GM23338 (cell line): ENCODE data around the gene CCBE1. TPM values are rescaled to one million over a fixed set of nuclear protein-coding genes. Genes with fewer than 3 reads are reported as not detected.

Experiments used
- ATAC-seq: fragments of 200-7000 bp; cut with Tn5 transposase; 3 replicates; pipeline ENCODE4 v1.9.1; 2020
- DNase-seq: peaks from one replicate; pipeline ENCODE4 v3.0.0-alpha.2; 2015; ENCODE audit warnings: low spot score
- H2AFZ ChIP-seq: fragments of 200-600 bp; sonication (generic); 2 replicates; pipeline ENCODE4 v1.8.0; 2016; ENCODE audit warnings: antibody characterized with exemption, mild to moderate bottlenecking, moderate library complexity
- H3F3A ChIP-seq: fragments of 200-600 bp; sonication (generic); replicated peaks from 2 replicates; pipeline ENCODE4 v1.8.0; 2017; ENCODE audit warnings: antibody characterized with exemption, mixed run types, low read depth
- H3K27ac ChIP-seq: fragments of 200-600 bp; sonication (generic); 2 replicates; pipeline ENCODE4 v1.6.1; 2016; ENCODE audit warnings: low read depth
- H3K27me3 ChIP-seq: fragments of 200-600 bp; sonication (generic); 2 replicates; pipeline ENCODE4 v1.8.0; 2016; ENCODE audit warnings: mild to moderate bottlenecking, mixed run types, moderate library complexity; ENCODE audit not compliant: insufficient read depth
- H3K36me3 ChIP-seq: fragments of 200-600 bp; sonication (generic); 2 replicates; pipeline ENCODE4 v1.8.0; 2016; ENCODE audit warnings: mild to moderate bottlenecking; ENCODE audit not compliant: insufficient read depth
- H3K4me1 ChIP-seq: fragments of 200-600 bp; sonication (generic); 2 replicates; pipeline ENCODE4 v1.8.0; 2016; ENCODE audit warnings: mild to moderate bottlenecking, moderate library complexity; ENCODE audit not compliant: insufficient read depth
- H3K4me2 ChIP-seq: fragments of 200-600 bp; sonication (generic); 2 replicates; pipeline ENCODE4 v1.7.1; 2017; ENCODE audit warnings: mixed run types
- H3K4me3 ChIP-seq: fragments of 200-600 bp; sonication (generic); 2 replicates; pipeline ENCODE4 v1.6.1; 2016; ENCODE audit warnings: mixed run types
- H3K79me2 ChIP-seq: fragments of 200-600 bp; sonication (generic); replicated peaks from 2 replicates; pipeline ENCODE4 v1.8.0; 2017; ENCODE audit warnings: mild to moderate bottlenecking; ENCODE audit not compliant: insufficient read depth
- H3K9me2 ChIP-seq: fragments of 200-600 bp; sonication (generic); 2 replicates; pipeline ENCODE4 v1.8.0; 2017; ENCODE audit not compliant: insufficient read depth
- H4K20me1 ChIP-seq: fragments of 200-600 bp; sonication (generic); replicated peaks from 2 replicates; pipeline ENCODE4 v1.8.0; 2017; ENCODE audit warnings: mild to moderate bottlenecking; ENCODE audit not compliant: insufficient read depth
- H3K27ac Mint-ChIP-seq: 2 replicates; pipeline ENCODE4 v1.8.0; 2020; ENCODE audit warnings: inconsistent platforms, mild to moderate bottlenecking, moderate library complexity, mixed read lengths
- H3K27me3 Mint-ChIP-seq: 3 replicates; pipeline ENCODE4 v1.8.0; 2022; ENCODE audit warnings: low read depth, mild to moderate bottlenecking, moderate library complexity, mixed read lengths, inconsistent platforms; ENCODE audit not compliant: insufficient read depth, poor library complexity
- H3K36me3 Mint-ChIP-seq: 3 replicates; pipeline ENCODE4 v1.8.0; 2021; ENCODE audit warnings: low read depth, mild to moderate bottlenecking, inconsistent platforms, moderate library complexity, mixed read lengths
- H3K4me1 Mint-ChIP-seq: 3 replicates; pipeline ENCODE4 v1.8.0; 2020; ENCODE audit warnings: mild to moderate bottlenecking, inconsistent platforms, mixed read lengths
- H3K4me3 Mint-ChIP-seq: 3 replicates; pipeline ENCODE4 v1.8.0; 2021; ENCODE audit warnings: moderate library complexity, mild to moderate bottlenecking, inconsistent platforms, mixed read lengths
- H3K9me3 Mint-ChIP-seq: 3 replicates; pipeline ENCODE4 v1.8.0; 2020; ENCODE audit warnings: moderate library complexity, mild to moderate bottlenecking, inconsistent platforms, mixed read lengths
- CREB1 ChIP-seq: fragments of 250-450 bp; sonication (Bioruptor Pico); IDR thresholded peaks from 2 replicates; pipeline ENCODE4 v1.5.0; 2020; ENCODE audit warnings: low read depth, mild to moderate bottlenecking, moderate library complexity
- EZH2 ChIP-seq: fragments of 200-600 bp; sonication (generic); IDR thresholded peaks from one replicate; pipeline ENCODE4 v1.8.0; 2017; ENCODE audit warnings: antibody characterized with exemption, mild to moderate bottlenecking, low read depth; ENCODE audit not compliant: unreplicated experiment
- EZH2phosphoT487 ChIP-seq: fragments of 200-600 bp; sonication (generic); IDR thresholded peaks from one replicate; pipeline ENCODE4 v1.8.1; 2018; ENCODE audit warnings: antibody characterized with exemption; ENCODE audit not compliant: unreplicated experiment
- JUNB ChIP-seq: IDR thresholded peaks from one replicate; pipeline ENCODE4 v1.6.1; 2016; ENCODE audit warnings: antibody characterized with exemption; ENCODE audit not compliant: unreplicated experiment
- NANOG ChIP-seq: IDR thresholded peaks from 2 replicates; pipeline ENCODE4 v1.6.1; 2016; ENCODE audit warnings: antibody characterized with exemption, borderline replicate concordance
- POLR2AphosphoS5 ChIP-seq: IDR thresholded peaks from 2 replicates; pipeline ENCODE4 v1.6.1; 2016; ENCODE audit warnings: antibody characterized with exemption, low read depth
- STAT1 ChIP-seq: IDR thresholded peaks from one replicate; pipeline ENCODE4 v1.6.1; 2016; ENCODE audit warnings: antibody characterized with exemption; ENCODE audit not compliant: unreplicated experiment
- ZNF114 ChIP-seq: fragments of 250-450 bp; sonication (Bioruptor Pico); IDR thresholded peaks from 2 replicates; pipeline ENCODE4 v1.5.0; 2020; ENCODE audit warnings: mild to moderate bottlenecking, moderate library complexity
- ZNF331 ChIP-seq: fragments of 250-450 bp; sonication (Bioruptor Pico); IDR thresholded peaks from 2 replicates; pipeline ENCODE4 v1.5.0; 2020; ENCODE audit warnings: low read depth, mild to moderate bottlenecking, moderate library complexity
- polyA plus RNA-seq: library from polyadenylated mRNA; unstranded; fragments of >200 nt; fragmentation: Nextera tagmentation; extraction: Ambion mirVana; gene quantifications from 2 replicates; pipeline ENCODE4 v1.2.1, GENCODE V29; 2016
- total RNA-seq: library from RNA; depleted of rRNA; stranded (reverse); fragments of >200 nt; shearing (Covaris generic); gene quantifications from 2 replicates; pipeline ENCODE4 v1.2.3, GENCODE V29; 2014
- TF ChIP-seq, protein P1 (sequence below): IDR thresholded peaks from 2 replicates; pipeline ENCODE4 v1.6.1; 2016; ENCODE audit warnings: antibody characterized with exemption
- TF ChIP-seq, protein P2 (sequence below), 2 experiments: fragments of 200-600 bp in 1 of 2; sonication (generic) in 1 of 2; conservative IDR thresholded peaks; 2 replicates each; pipeline versions ENCODE4 v1.5.1 to v1.6.1; 2016 to 2017; ENCODE audit warnings: antibody characterized with exemption in 2 of 2, low read depth in 2 of 2, mild to moderate bottlenecking in 2 of 2, moderate library complexity in 1 of 2
- TF ChIP-seq, protein P3 (sequence below): fragments of 250-450 bp; sonication (Bioruptor Pico); IDR thresholded peaks from 2 replicates; pipeline ENCODE4 v1.5.0; 2020; ENCODE audit warnings: mild to moderate bottlenecking, moderate library complexity

Gene CCBE1
- total and polyA plus RNA-seq, 2 experiments from 2014 or later, result 2.1 to 2.6 TPM

DNA sequence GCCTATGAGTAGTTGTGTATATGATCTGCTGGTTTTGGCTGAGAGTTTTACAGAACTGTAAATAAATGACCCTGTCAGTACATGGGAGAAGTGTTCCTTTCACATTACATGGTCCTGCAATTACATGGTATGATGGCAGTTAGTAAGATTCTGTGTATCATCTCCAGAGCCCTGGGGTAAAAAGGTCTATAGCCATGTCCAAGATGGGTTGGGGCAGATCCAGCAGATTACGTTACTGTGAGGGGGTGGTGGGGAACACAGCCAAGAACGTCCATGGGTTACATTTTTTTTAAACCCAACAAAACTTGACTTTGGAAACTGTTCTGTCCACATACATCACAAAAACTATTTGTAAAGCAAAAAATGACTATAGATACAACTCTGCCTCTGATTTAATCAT is 274.0 kb downstream of the CCBE1 start:
- no peak overlapping the region for H3K4me3 Mint-ChIP-seq
- Histone ChIP-seq H2AFZ (no peak overlapping the region), H3K4me3 (no peak overlapping the region), H3K79me2 (no peaks in the 10 kb centered on the region), H4K20me1 (no peaks in the 10 kb centered on the region), H3K27ac (no peak overlapping the region), H3K27me3 (no peaks in the 10 kb centered on the region), H3K4me2 (no peak overlapping the region), H3K4me1 (no peaks in the 10 kb centered on the region), H3F3A (no peaks in the 10 kb centered on the region), H3K36me3 (no peaks in the 10 kb centered on the region), H3K9me2 (no peaks in the 10 kb centered on the region)
- H3K36me3 Mint-ChIP-seq, result no peaks in the 10 kb centered on the region
- no peaks in the 10 kb centered on the region for H3K4me1 Mint-ChIP-seq
- ATAC-seq, result no peak
- H3K27ac Mint-ChIP-seq, result no peak overlapping the region
- DNase-seq, result no peak
- H3K9me3 Mint-ChIP-seq, result no peaks in the 10 kb centered on the region
- no peak for TF ChIP-seq NANOG
- TF ChIP-seq, protein P1, sequence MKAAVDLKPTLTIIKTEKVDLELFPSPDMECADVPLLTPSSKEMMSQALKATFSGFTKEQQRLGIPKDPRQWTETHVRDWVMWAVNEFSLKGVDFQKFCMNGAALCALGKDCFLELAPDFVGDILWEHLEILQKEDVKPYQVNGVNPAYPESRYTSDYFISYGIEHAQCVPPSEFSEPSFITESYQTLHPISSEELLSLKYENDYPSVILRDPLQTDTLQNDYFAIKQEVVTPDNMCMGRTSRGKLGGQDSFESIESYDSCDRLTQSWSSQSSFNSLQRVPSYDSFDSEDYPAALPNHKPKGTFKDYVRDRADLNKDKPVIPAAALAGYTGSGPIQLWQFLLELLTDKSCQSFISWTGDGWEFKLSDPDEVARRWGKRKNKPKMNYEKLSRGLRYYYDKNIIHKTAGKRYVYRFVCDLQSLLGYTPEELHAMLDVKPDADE, result no peak
- TF ChIP-seq EZH2, result no peak
- no peak for TF ChIP-seq ZNF114 (CRISPR knock-in tag)
- TF ChIP-seq STAT1, result no peak
- TF ChIP-seq JUNB, result no peak
- H3K27me3 Mint-ChIP-seq, result peaks cover 5% of the 10 kb centered on the region

DNA sequence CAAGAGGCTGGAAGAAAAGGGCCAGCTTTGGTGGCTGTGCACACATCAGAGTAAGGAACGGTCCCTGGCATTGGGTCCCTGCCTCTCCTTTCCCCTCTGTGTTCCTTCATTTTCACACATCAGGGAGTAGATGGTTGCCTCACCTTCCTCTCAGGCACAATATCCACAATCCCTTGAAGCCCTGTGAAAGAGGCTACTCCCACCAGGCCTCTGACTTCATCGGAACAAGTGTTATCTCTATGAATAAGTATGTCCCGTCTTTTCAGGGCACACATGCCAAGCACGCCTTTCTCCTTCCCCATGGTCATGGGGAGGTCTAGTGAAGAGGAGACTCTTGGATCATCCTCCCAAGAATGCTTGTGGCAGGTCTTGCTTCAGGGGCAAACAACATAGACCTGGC is 277.0 kb downstream of the CCBE1 start:
- no peaks in the 10 kb centered on the region for H4K20me1 ChIP-seq
- H3K36me3 Mint-ChIP-seq, result no peaks in the 10 kb centered on the region
- ATAC-seq (no peak), DNase-seq (no peak)
- no peaks in the 10 kb centered on the region for H3K4me1 ChIP-seq
- no peak overlapping the region for H2AFZ ChIP-seq
- no peaks in the 10 kb centered on the region for H3K79me2 ChIP-seq
- no peaks in the 10 kb centered on the region for H3K27me3 ChIP-seq
- no peak overlapping the region for H3K27ac ChIP-seq
- H3K4me3 Mint-ChIP-seq, result no peak overlapping the region
- H3F3A ChIP-seq, result no peaks in the 10 kb centered on the region
- no peak overlapping the region for H3K27ac Mint-ChIP-seq
- H3K9me3 Mint-ChIP-seq, result no peaks in the 10 kb centered on the region
- H3K4me1 Mint-ChIP-seq, result no peaks in the 10 kb centered on the region
- H3K9me2 ChIP-seq, result peaks cover 8% of the 10 kb centered on the region; the same call in 1 of the 2 replicates
- H3K27me3 Mint-ChIP-seq, result peaks cover 5% of the 10 kb centered on the region
- no peak overlapping the region for H3K4me2 ChIP-seq
- no peak overlapping the region for H3K4me3 ChIP-seq
- no peaks in the 10 kb centered on the region for H3K36me3 ChIP-seq
- TF ChIP-seq CREB1 (no peak), POLR2AphosphoS5 (no peak), NANOG (no peak), STAT1 (no peak), EZH2phosphoT487 (no peak), JUNB (no peak), ZNF114 (CRISPR knock-in tag) (no peak), ZNF331 (no peak)
- TF ChIP-seq, protein P2, sequence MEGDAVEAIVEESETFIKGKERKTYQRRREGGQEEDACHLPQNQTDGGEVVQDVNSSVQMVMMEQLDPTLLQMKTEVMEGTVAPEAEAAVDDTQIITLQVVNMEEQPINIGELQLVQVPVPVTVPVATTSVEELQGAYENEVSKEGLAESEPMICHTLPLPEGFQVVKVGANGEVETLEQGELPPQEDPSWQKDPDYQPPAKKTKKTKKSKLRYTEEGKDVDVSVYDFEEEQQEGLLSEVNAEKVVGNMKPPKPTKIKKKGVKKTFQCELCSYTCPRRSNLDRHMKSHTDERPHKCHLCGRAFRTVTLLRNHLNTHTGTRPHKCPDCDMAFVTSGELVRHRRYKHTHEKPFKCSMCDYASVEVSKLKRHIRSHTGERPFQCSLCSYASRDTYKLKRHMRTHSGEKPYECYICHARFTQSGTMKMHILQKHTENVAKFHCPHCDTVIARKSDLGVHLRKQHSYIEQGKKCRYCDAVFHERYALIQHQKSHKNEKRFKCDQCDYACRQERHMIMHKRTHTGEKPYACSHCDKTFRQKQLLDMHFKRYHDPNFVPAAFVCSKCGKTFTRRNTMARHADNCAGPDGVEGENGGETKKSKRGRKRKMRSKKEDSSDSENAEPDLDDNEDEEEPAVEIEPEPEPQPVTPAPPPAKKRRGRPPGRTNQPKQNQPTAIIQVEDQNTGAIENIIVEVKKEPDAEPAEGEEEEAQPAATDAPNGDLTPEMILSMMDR (conservative IDR thresholded peaks at IDR 0.05; ENCODE audit: low read depth in 2 of 2), result no peak
- TF ChIP-seq, protein P3, sequence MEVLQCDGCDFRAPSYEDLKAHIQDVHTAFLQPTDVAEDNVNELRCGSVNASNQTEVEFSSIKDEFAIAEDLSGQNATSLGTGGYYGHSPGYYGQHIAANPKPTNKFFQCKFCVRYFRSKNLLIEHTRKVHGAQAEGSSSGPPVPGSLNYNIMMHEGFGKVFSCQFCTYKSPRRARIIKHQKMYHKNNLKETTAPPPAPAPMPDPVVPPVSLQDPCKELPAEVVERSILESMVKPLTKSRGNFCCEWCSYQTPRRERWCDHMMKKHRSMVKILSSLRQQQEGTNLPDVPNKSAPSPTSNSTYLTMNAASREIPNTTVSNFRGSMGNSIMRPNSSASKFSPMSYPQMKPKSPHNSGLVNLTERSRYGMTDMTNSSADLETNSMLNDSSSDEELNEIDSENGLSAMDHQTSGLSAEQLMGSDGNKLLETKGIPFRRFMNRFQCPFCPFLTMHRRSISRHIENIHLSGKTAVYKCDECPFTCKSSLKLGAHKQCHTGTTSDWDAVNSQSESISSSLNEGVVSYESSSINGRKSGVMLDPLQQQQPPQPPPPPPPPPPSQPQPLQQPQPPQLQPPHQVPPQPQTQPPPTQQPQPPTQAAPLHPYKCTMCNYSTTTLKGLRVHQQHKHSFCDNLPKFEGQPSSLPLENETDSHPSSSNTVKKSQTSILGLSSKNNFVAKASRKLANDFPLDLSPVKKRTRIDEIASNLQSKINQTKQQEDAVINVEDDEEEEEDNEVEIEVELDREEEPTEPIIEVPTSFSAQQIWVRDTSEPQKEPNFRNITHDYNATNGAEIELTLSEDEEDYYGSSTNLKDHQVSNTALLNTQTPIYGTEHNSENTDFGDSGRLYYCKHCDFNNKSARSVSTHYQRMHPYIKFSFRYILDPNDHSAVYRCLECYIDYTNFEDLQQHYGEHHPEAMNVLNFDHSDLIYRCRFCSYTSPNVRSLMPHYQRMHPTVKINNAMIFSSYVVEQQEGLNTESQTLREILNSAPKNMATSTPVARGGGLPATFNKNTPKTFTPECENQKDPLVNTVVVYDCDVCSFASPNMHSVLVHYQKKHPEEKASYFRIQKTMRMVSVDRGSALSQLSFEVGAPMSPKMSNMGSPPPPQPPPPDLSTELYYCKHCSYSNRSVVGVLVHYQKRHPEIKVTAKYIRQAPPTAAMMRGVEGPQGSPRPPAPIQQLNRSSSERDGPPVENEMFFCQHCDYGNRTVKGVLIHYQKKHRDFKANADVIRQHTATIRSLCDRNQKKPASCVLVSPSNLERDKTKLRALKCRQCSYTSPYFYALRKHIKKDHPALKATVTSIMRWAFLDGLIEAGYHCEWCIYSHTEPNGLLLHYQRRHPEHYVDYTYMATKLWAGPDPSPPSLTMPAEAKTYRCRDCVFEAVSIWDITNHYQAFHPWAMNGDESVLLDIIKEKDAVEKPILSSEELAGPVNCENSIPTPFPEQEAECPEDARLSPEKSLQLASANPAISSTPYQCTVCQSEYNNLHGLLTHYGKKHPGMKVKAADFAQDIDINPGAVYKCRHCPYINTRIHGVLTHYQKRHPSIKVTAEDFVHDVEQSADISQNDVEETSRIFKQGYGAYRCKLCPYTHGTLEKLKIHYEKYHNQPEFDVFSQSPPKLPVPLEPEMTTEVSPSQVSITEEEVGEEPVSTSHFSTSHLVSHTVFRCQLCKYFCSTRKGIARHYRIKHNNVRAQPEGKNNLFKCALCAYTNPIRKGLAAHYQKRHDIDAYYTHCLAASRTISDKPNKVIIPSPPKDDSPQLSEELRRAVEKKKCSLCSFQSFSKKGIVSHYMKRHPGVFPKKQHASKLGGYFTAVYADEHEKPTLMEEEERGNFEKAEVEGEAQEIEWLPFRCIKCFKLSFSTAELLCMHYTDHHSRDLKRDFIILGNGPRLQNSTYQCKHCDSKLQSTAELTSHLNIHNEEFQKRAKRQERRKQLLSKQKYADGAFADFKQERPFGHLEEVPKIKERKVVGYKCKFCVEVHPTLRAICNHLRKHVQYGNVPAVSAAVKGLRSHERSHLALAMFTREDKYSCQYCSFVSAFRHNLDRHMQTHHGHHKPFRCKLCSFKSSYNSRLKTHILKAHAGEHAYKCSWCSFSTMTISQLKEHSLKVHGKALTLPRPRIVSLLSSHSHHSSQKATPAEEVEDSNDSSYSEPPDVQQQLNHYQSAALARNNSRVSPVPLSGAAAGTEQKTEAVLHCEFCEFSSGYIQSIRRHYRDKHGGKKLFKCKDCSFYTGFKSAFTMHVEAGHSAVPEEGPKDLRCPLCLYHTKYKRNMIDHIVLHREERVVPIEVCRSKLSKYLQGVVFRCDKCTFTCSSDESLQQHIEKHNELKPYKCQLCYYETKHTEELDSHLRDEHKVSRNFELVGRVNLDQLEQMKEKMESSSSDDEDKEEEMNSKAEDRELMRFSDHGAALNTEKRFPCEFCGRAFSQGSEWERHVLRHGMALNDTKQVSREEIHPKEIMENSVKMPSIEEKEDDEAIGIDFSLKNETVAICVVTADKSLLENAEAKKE (CRISPR knock-in tag), result no peak
